ENCODE data around the gene ARHGEF3.

- TF ChIP-seq CTCF (IDR thresholded peaks at IDR 0.05; ENCODE audit: low read depth, low read length) (no peak), MAX (IDR thresholded peaks at IDR 0.05; ENCODE audit: low read depth, low read length) (no peak)
Observed at GRCh38 chr3:56711344-56711743, 90.4 kb downstream of the ARHGEF3 start.

Data from NB4 (cell line).